ENCODE measurements around the gene ARMS2. TPM values are rescaled to one million over a fixed set of nuclear protein-coding genes. Genes with fewer than 3 reads are reported as not detected.

ARMS2 gene
- total RNA-seq, 2 experiments from 2014 or later = not detected

- BruUV-seq (replicated peaks) = no TSS peak
- POLR2A ChIA-PET = no interaction called here
- Histone ChIP-seq H3K79me2 (ENCODE audit: insufficient read depth, low read depth, low read length) (no peaks in the 10 kb centered on the region), H3K9me3 (ENCODE audit: low read length) (no peaks in the 10 kb centered on the region), H3K36me3 (ENCODE audit: insufficient read depth, low read length) (no peaks in the 10 kb centered on the region), H3K9me2 (ENCODE audit: insufficient read depth, low read length) (no peaks in the 10 kb centered on the region), H2AFZ (ENCODE audit: low read length) (no peak overlapping the region), H4K20me1 (ENCODE audit: insufficient read depth, low read length) (no peaks in the 10 kb centered on the region), H3K4me1 (ENCODE audit: insufficient read depth, low read length, poor library complexity, severe bottlenecking) (no peaks in the 10 kb centered on the region), H3K4me3 (ENCODE audit: low read depth, low read length, poor library complexity, severe bottlenecking) (no peak overlapping the region), H3K4me2 (ENCODE audit: low read length) (no peak overlapping the region), H3K27ac (ENCODE audit: low read depth, low read length, poor library complexity, severe bottlenecking) (no peak overlapping the region)
- TF ChIP-seq, protein P1, sequence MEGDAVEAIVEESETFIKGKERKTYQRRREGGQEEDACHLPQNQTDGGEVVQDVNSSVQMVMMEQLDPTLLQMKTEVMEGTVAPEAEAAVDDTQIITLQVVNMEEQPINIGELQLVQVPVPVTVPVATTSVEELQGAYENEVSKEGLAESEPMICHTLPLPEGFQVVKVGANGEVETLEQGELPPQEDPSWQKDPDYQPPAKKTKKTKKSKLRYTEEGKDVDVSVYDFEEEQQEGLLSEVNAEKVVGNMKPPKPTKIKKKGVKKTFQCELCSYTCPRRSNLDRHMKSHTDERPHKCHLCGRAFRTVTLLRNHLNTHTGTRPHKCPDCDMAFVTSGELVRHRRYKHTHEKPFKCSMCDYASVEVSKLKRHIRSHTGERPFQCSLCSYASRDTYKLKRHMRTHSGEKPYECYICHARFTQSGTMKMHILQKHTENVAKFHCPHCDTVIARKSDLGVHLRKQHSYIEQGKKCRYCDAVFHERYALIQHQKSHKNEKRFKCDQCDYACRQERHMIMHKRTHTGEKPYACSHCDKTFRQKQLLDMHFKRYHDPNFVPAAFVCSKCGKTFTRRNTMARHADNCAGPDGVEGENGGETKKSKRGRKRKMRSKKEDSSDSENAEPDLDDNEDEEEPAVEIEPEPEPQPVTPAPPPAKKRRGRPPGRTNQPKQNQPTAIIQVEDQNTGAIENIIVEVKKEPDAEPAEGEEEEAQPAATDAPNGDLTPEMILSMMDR (conservative IDR thresholded peaks at IDR 0.05; ENCODE audit: low read length) = no peak
- TF ChIP-seq EZH2phosphoT487 (IDR thresholded peaks at IDR 0.05; ENCODE audit: borderline replicate concordance, low read depth, low read length) = no peak
- DNase-seq (ENCODE audit: low spot score) = no peak
- intact Hi-C loops (cut with micrococcal nuclease; ENCODE audit: unreplicated experiment) = no loop called here
- CTCF ChIA-PET (ENCODE audit: unreplicated experiment) = no interaction called here
These were observed 10.1 kb downstream of the ARMS2 start for GRCh38 chr10:122464586-122464985.

DNA sequence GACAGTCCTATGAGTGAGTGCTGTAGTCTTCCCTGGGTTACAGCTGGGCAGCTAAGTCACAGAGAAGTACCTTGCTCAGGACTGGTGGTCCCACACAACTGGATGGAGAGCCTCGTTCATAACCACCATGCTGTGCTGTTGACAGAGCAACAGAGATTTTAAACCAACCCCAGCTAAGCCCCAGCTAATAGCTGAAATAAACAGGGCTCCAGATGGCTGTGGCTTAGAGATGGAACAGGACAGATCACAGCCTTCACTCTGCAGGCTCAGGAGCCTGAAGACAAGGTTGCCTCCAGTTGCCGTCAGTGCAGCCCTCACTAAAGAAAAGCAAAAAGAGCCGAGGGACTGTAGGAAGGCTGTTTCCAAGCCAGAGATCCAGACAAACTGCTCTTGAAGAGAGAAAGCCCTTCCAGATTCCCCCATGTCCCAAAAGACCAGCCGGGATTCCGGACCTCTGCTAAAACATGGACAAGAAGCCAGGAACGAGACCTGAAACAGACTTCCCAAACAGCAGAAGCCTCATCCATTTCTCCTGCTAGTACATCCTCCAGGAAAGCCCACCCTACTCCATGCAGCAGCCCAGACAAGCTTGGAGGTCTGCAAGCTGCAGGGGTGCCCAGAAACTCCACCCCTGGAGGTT, 11.1 kb downstream of the ARMS2 start:
- BruUV-seq (replicated peaks) = no TSS peak
- Histone ChIP-seq H3K36me3 (ENCODE audit: insufficient read depth, low read length) (no peaks in the 10 kb centered on the region), H3K4me3 (ENCODE audit: low read depth, low read length, poor library complexity, severe bottlenecking) (no peak overlapping the region), H3K9me2 (ENCODE audit: insufficient read depth, low read length) (no peaks in the 10 kb centered on the region), H3K27ac (ENCODE audit: low read depth, low read length, poor library complexity, severe bottlenecking) (no peak overlapping the region), H2AFZ (ENCODE audit: low read length) (no peak overlapping the region), H4K20me1 (ENCODE audit: insufficient read depth, low read length) (no peaks in the 10 kb centered on the region), H3K79me2 (ENCODE audit: insufficient read depth, low read depth, low read length) (no peaks in the 10 kb centered on the region), H3K4me1 (ENCODE audit: insufficient read depth, low read length, poor library complexity, severe bottlenecking) (no peaks in the 10 kb centered on the region), H3K9me3 (ENCODE audit: low read length) (no peaks in the 10 kb centered on the region), H3K4me2 (ENCODE audit: low read length) (no peak overlapping the region)
- CTCF ChIA-PET (ENCODE audit: unreplicated experiment) = no interaction called here
- TF ChIP-seq, protein P1 (conservative IDR thresholded peaks at IDR 0.05; ENCODE audit: low read length) = no peak
- no peak for TF ChIP-seq EZH2phosphoT487 (IDR thresholded peaks at IDR 0.05; ENCODE audit: borderline replicate concordance, low read depth, low read length)
- POLR2A ChIA-PET = interaction anchor here (0.5 kb wide), 1 partner anchor 47 kb away, joined by 3 read pairs; no protein-coding TSS in a partner anchor
- DNase-seq (ENCODE audit: low spot score) = no peak
- intact Hi-C loops (cut with micrococcal nuclease; ENCODE audit: unreplicated experiment) = no loop called here

DNA sequence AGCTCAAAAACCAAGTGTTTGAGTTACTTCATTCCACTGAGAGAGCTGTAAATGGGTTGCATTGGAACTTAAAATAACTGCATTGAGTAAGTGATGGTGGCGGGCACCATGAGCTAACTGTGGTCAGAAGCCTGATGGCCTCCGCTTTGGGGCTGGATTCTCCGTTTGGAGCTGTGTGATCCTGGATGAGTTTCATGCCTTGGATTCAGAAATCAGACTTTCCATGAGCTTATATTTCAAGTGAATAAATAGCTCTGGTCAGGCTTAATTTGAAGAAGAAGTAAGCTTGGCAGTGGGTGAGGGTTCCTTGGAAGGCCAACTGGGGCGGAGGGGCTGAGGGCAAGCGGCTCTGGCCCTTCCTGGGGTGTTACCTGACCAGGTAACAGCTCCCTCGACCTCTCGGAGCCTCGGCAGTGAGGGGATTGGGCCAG, 12.5 kb downstream of the ARMS2 start:
- Histone ChIP-seq H3K9me3 (ENCODE audit: low read length) (no peaks in the 10 kb centered on the region), H2AFZ (ENCODE audit: low read length) (no peak overlapping the region), H3K79me2 (ENCODE audit: insufficient read depth, low read depth, low read length) (no peaks in the 10 kb centered on the region), H4K20me1 (ENCODE audit: insufficient read depth, low read length) (no peaks in the 10 kb centered on the region), H3K27ac (ENCODE audit: low read depth, low read length, poor library complexity, severe bottlenecking) (no peak overlapping the region), H3K4me3 (ENCODE audit: low read depth, low read length, poor library complexity, severe bottlenecking) (no peak overlapping the region), H3K4me2 (ENCODE audit: low read length) (no peak overlapping the region), H3K36me3 (ENCODE audit: insufficient read depth, low read length) (no peaks in the 10 kb centered on the region), H3K4me1 (ENCODE audit: insufficient read depth, low read length, poor library complexity, severe bottlenecking) (no peaks in the 10 kb centered on the region), H3K9me2 (ENCODE audit: insufficient read depth, low read length) (no peaks in the 10 kb centered on the region)
- TF ChIP-seq, protein P1 (conservative IDR thresholded peaks at IDR 0.05; ENCODE audit: low read length) = no peak
- TF ChIP-seq EZH2phosphoT487 (IDR thresholded peaks at IDR 0.05; ENCODE audit: borderline replicate concordance, low read depth, low read length) = no peak
- intact Hi-C loops (cut with micrococcal nuclease; ENCODE audit: unreplicated experiment) = no loop called here
- no TSS peak for BruUV-seq (replicated peaks)
- ChIA-PET POLR2A (interaction anchor here (0.6 kb wide), 1 partner anchor 33 kb away, joined by 3 read pairs; no protein-coding TSS in a partner anchor), CTCF (ENCODE audit: unreplicated experiment) (interaction anchor here (1.1 kb wide), 1 partner anchor 9 kb away, joined by 3 read pairs; no protein-coding TSS in a partner anchor)
- no peak for DNase-seq (ENCODE audit: low spot score)
